Measurements from ENCODE around the gene SFTPB. TPM values are rescaled to one million over a fixed set of nuclear protein-coding genes. Genes with fewer than 3 reads are reported as not detected.

Gene SFTPB
- total RNA-seq, 3 donors from 2014 or later, result 3.7 TPM; not detected in 2

- no peak for DNase-seq (ENCODE audit: low spot score in 2 of 2)
- H3K27ac ChIP-seq, result peak overlapping the region in 1 of 2 donors; percentile 35
- no peak overlapping the region for H3K4me3 ChIP-seq
- H3K4me1 ChIP-seq, result no peaks in the 10 kb centered on the region
- H3K36me3 ChIP-seq, result peaks cover 14% of the 10 kb centered on the region
- no peaks in the 10 kb centered on the region for H3K9me3 ChIP-seq
- no peak for TF ChIP-seq POLR2A (IDR thresholded peaks at IDR 0.05)
- TF ChIP-seq CTCF (IDR thresholded peaks at IDR 0.05), result no peak
- TF ChIP-seq POLR2AphosphoS5 (IDR thresholded peaks at IDR 0.05), result no peak
- no peaks in the 10 kb centered on the region for H3K27me3 ChIP-seq
- intact Hi-C loops (cut with DNase I; ENCODE audit: low total_unique reads), result no loop called here
Measured at GRCh38 chr2:85648619-85649018, 19.4 kb downstream of the SFTPB start.

GRCh38 chr2:85647823-85648526 lies 20.0 kb downstream of the SFTPB start:
- no peak overlapping the region for H3K27ac ChIP-seq
- TF ChIP-seq POLR2AphosphoS5 (IDR thresholded peaks at IDR 0.05), result no peak
- no peak for TF ChIP-seq POLR2A (IDR thresholded peaks at IDR 0.05)
- no peak for TF ChIP-seq CTCF (IDR thresholded peaks at IDR 0.05)
- H3K9me3 ChIP-seq, result no peaks in the 10 kb centered on the region
- H3K36me3 ChIP-seq, result peaks cover 14% of the 10 kb centered on the region
- H3K27me3 ChIP-seq, result no peaks in the 10 kb centered on the region
- no peak overlapping the region for H3K4me3 ChIP-seq
- intact Hi-C loops (cut with DNase I; ENCODE audit: low total_unique reads), result no loop called here
- no peak for DNase-seq (ENCODE audit: low spot score in 2 of 2)
- no peaks in the 10 kb centered on the region for H3K4me1 ChIP-seq

GRCh38 chr2:85646166-85646565 lies 21.8 kb downstream of the SFTPB start:
- Histone ChIP-seq H3K27ac (no peak overlapping the region), H3K36me3 (peaks cover 14% of the 10 kb centered on the region), H3K4me1 (no peaks in the 10 kb centered on the region), H3K4me3 (no peak overlapping the region), H3K9me3 (no peaks in the 10 kb centered on the region), H3K27me3 (no peaks in the 10 kb centered on the region)
- intact Hi-C loops (cut with DNase I; ENCODE audit: low total_unique reads), result no loop called here
- DNase-seq (ENCODE audit: low spot score in 2 of 2), result no peak
- TF ChIP-seq CTCF (IDR thresholded peaks at IDR 0.05), result no peak
- TF ChIP-seq POLR2A (IDR thresholded peaks at IDR 0.05), result no peak
- no peak for TF ChIP-seq POLR2AphosphoS5 (IDR thresholded peaks at IDR 0.05)

- intact Hi-C loops (cut with DNase I; ENCODE audit: low total_unique reads), result no loop called here
- DNase-seq (ENCODE audit: low spot score in 2 of 2), result no peak
- no peaks in the 10 kb centered on the region for H3K27me3 ChIP-seq
- TF ChIP-seq CTCF (IDR thresholded peaks at IDR 0.05), result no peak
- no peak for TF ChIP-seq POLR2AphosphoS5 (IDR thresholded peaks at IDR 0.05)
- no peak for TF ChIP-seq POLR2A (IDR thresholded peaks at IDR 0.05)
- no peaks in the 10 kb centered on the region for H3K4me1 ChIP-seq
- no peak overlapping the region for H3K27ac ChIP-seq
- peaks cover 14% of the 10 kb centered on the region for H3K36me3 ChIP-seq
- H3K9me3 ChIP-seq, result no peaks in the 10 kb centered on the region
- H3K4me3 ChIP-seq, result no peak overlapping the region
Measured at GRCh38 chr2:85644909-85645308, 23.1 kb downstream of the SFTPB start.

GRCh38 chr2:85642725-85643124 lies 25.3 kb downstream of the SFTPB start:
- Histone ChIP-seq H3K9me3 (no peaks in the 10 kb centered on the region), H3K27me3 (no peaks in the 10 kb centered on the region), H3K4me3 (no peak overlapping the region), H3K4me1 (no peaks in the 10 kb centered on the region), H3K36me3 (peaks cover 10% of the 10 kb centered on the region), H3K27ac (no peak overlapping the region)
- no peak for TF ChIP-seq POLR2AphosphoS5 (IDR thresholded peaks at IDR 0.05)
- no peak for TF ChIP-seq POLR2A (IDR thresholded peaks at IDR 0.05)
- intact Hi-C loops (cut with DNase I; ENCODE audit: low total_unique reads), result no loop called here
- DNase-seq (ENCODE audit: low spot score in 2 of 2), result no peak
